Stimulated activated CD4-positive, alpha-beta T cell treated with anti-CD3 and anti-CD28 coated beads, Interleukin-12 subunit alpha, Interleukin-12 subunit beta, amount 100 ng/mL, for 48 hours (primary cell): ENCODE measurements around the gene MYH2.

ENCODE experiments used
- DNase-seq, 3 donors: peaks; one replicate each; pipeline ENCODE4 v3.0.0-alpha.2; 2020; ENCODE audit warnings: low read depth in 2 of 3, low spot score in 1 of 3

The MYH2 gene

GRCh38 chr17:10516638-10517037 is 32.8 kb downstream of the MYH2 start:
- DNase-seq = no peak

DNA sequence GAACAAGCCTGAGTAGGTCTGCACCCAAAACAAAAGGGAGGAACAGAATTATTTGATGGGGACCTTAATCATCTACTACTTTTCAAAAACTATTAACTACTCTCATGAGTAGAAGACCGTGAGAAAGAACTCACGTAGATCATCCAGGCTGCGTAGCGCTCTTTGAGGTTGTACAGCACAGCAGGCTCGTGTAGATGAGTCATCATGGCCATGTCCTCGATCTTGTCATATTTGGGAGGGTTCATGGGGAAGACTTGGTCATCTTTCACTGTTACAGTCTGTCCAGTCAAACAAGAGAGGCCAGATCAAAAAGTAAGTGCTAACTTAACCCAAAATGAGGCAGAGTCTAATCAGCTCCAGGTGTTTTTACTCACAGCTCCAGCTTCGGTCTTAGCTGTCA is 33.4 kb downstream of the MYH2 start:
- no peak for DNase-seq

GRCh38 chr17:10513299-10514067 is 36.0 kb downstream of the MYH2 start:
- DNase-seq = no peak

DNA sequence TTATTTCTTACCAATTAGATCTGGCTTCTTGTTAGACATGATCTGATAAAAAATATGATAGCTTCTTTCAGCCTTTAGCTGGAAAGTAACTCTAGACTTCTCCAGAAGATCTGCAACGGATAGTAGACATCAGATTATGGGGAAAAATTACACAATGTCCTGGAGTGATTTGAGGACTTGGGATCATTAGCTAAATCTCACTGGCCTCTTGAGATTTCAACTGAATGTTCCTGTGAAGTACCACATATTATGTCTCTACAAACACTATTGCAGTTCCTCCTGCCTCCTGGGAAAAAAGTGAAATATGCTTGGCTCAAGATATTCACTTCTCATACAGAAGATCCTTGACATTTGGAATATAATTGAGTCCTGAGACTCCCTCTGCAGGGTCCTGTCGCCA is 36.6 kb downstream of the MYH2 start:
- DNase-seq = no peak

DNA sequence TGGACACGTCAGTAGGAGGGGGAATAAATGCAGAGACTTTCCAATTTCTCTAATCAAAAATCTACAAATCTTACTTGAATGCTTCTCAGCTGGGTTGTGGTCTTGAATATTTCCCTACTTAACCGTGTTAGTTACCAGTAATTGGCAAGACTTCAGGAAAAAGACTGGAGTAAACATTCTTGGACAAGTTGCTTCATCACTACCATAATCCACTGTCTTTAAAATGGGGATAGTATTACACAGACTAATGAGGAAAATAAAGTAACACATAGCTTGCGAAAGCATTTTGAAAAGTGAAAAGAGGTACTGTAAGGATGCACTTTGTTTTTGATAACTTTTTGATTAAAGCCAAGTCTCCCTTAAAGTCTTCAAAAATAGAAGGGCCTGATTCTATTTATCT is 49.5 kb downstream of the MYH2 start:
- DNase-seq = no peak

DNA sequence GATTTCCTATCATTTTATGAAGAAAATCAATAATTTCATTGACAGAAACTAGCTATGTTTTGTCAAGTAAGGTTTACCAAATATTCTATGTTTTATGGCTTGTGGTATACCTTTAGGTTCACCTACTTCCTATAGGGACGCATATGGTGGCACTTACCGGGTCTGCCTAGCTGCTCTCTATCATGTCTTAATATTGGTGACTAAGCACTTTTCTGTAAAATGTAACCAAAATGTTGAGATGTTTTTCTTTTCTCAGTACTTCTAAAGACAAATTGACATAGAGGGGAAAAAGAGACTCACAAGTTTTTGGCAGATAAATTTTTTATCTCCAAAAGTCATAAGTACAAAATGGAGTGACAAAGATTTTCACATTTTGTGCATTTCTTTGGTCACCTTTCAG is 57.5 kb downstream of the MYH2 start:
- no peak for DNase-seq

GRCh38 chr17:10482252-10482651 is 67.2 kb downstream of the MYH2 start:
- no peak for DNase-seq

GRCh38 chr17:10477701-10478100 is 71.8 kb downstream of the MYH2 start:
- DNase-seq = no peak

DNA sequence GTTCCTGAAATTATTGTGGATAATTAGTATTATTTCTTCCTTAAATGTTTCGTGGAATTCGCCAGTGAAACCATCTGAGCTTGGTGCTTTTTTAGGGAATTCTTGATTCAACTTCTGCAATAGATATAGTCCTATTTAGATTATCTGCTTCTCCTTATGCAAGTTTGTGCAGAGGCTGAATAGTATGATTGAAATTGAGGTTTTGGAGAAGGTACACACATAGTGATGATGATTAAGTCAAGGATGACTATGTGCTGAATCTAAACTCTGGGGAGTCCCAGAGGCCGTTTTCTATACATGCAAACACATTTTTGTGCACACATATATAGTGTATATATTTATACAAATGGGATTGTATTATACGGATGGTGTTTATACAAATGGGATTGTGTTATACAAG is 74.9 kb downstream of the MYH2 start:
- no peak for DNase-seq

DNA sequence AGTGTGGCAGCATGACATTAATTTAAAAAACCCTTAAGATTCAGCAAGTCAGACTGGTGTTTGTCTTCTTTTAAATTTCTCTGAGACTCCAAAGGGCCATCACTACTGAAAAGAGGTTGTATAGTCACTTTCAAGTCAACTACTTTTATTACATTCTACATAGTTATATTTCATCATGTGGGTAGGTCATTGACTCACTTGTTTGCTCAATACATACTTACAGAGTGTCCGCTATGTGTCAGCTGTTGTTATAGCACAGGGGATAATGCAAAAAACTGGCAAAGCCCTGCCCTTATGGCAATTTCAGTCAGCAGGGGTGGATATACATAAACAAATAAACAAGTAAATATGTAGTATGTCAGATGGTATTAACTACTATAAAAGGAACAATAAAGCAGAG is 77.6 kb downstream of the MYH2 start:
- DNase-seq = no peak
